K562 (cell line): Measurements from ENCODE around the gene VSIG10L. TPM values are rescaled to one million over a fixed set of nuclear protein-coding genes. Genes with fewer than 3 reads are reported as not detected.

ENCODE experiments used
- ATAC-seq: fragments of 200-7000 bp; cut with Tn5 transposase; 3 replicates; pipeline ENCODE4 v1.9.1; 2020; ENCODE audit warnings: moderate library complexity
- BruUV-seq: library from RNA; stranded (reverse); fragments of 400-500 nt; replicated peaks from 2 replicates; lab custom pipeline; 2021; lab: Mats Ljungman, UMichigan
- CTCF ChIA-PET: fragments of 300-600 bp; formaldehyde crosslinking; extraction: SDS; loops from one replicate; lab custom pipeline; 2021; ENCODE audit warnings: low intra/inter-chr PET ratio; lab: Yijun Ruan, JAX
- POLR2A ChIA-PET: fragments of 300-600, 350-650 bp; sonication (Branson Sonifier 250); formaldehyde crosslinking; extraction: SDS; loops from one replicate; lab custom pipeline; 2021; ENCODE audit warnings: antibody characterized with exemption, inconsistent platforms; lab: Yijun Ruan, JAX
- DNase-seq, 4 experiments: peaks; one replicate each; pipeline versions ENCODE4 v3.0.0 to v3.0.0-alpha.2; 2011 to 2018; ENCODE audit warnings: low spot score in 3 of 4, mixed read lengths in 3 of 4; ENCODE audit errors: extremely low read depth in 1 of 4
- FAIRE-seq: peaks from 2 replicates; lab custom pipeline; 2011; peaks lifted over from hg19 to GRCh38; lab: Jason Lieb, UNC
- H2AFZ ChIP-seq: 2 replicates; pipeline ENCODE4 v1.6.0; 2011; ENCODE audit warnings: low read depth, low read length, control low read depth, inconsistent platforms
- H3K27ac ChIP-seq: fragments of 200-600 bp; 3 replicates; pipeline ENCODE4 v1.8.0; 2011; ENCODE audit warnings: low read depth, mild to moderate bottlenecking, control low read depth, inconsistent platforms, low read length, moderate library complexity, mixed read lengths; ENCODE audit errors: extremely low read depth
- H3K27me3 ChIP-seq, 2 experiments: fragments of 300-600 bp in 1 of 2; 2 replicates in 1 of 2; 3 replicates in 1 of 2; pipeline versions ENCODE4 v1.6.0 to v1.8.0; 2011; ENCODE audit warnings: inconsistent platforms in 2 of 2, low read length in 2 of 2, mild to moderate bottlenecking in 1 of 2, mixed read lengths in 1 of 2, moderate library complexity in 1 of 2; ENCODE audit not compliant: control insufficient read depth in 2 of 2, insufficient read depth in 2 of 2
- H3K36me3 ChIP-seq: fragments of 300-600 bp; 3 replicates; pipeline ENCODE4 v1.8.0; 2011; ENCODE audit warnings: mild to moderate bottlenecking, low read length, inconsistent platforms; ENCODE audit not compliant: control insufficient read depth, insufficient read depth
- H3K4me1 ChIP-seq, 2 experiments: fragments of 200-600 bp in 1 of 2; replicated peaks in 1 of 2; 2 replicates in 1 of 2; 3 replicates in 1 of 2; pipeline versions ENCODE4 v1.5.1 to v1.8.0; 2011; ENCODE audit warnings: inconsistent platforms in 2 of 2, low read length in 2 of 2, mild to moderate bottlenecking in 1 of 2, mixed read lengths in 1 of 2, moderate library complexity in 1 of 2; ENCODE audit not compliant: control insufficient read depth in 2 of 2, insufficient read depth in 2 of 2
- H3K4me2 ChIP-seq: 2 replicates; pipeline ENCODE4 v1.6.1; 2011; ENCODE audit warnings: low read length, control low read depth, inconsistent platforms, mixed read lengths; ENCODE audit not compliant: insufficient read depth
- H3K4me3 ChIP-seq: fragments of 200-600 bp; sonication (generic), shearing (Covaris generic); 2 replicates; pipeline ENCODE4 v1.5.1; 2016; ENCODE audit warnings: control low read depth, inconsistent platforms
- H3K79me2 ChIP-seq: fragments of 200-600 bp; 3 replicates; pipeline ENCODE4 v1.8.0; 2011; ENCODE audit warnings: low read length, inconsistent platforms; ENCODE audit not compliant: control insufficient read depth, insufficient read depth
- H3K9ac ChIP-seq, 2 experiments: 2 replicates each; pipeline versions ENCODE4 v1.6.0 to v1.6.1; 2011; ENCODE audit warnings: low read depth in 2 of 2, low read length in 2 of 2, control low read depth in 1 of 2, inconsistent platforms in 1 of 2, mild to moderate bottlenecking in 1 of 2, mixed read lengths in 1 of 2; ENCODE audit not compliant: insufficient read depth in 1 of 2
- H3K9me1 ChIP-seq: one replicate; pipeline ENCODE4 v1.6.0; 2011; ENCODE audit warnings: inconsistent platforms, mild to moderate bottlenecking, low read length, moderate library complexity; ENCODE audit not compliant: control insufficient read depth, insufficient read depth
- H3K9me3 ChIP-seq: replicated peaks from 2 replicates; pipeline ENCODE4 v1.5.1; 2011; ENCODE audit warnings: low read depth, low read length, inconsistent platforms; ENCODE audit not compliant: control insufficient read depth, insufficient read depth
- H4K20me1 ChIP-seq: replicated peaks from 2 replicates; pipeline ENCODE4 v1.6.1; 2011; ENCODE audit warnings: low read length, inconsistent platforms, mixed read lengths; ENCODE audit not compliant: control insufficient read depth, insufficient read depth
- ATF1 ChIP-seq, 2 experiments: fragments of 450-650 bp in 1 of 2; IDR thresholded peaks; 2 replicates each; pipeline ENCODE4 v1.6.1; 2016; ENCODE audit warnings: missing compliant biosample characterization in 1 of 2, missing genetic modification characterization in 1 of 2
- BHLHE40 ChIP-seq: IDR thresholded peaks from 2 replicates; pipeline ENCODE4 v1.6.1; 2011; ENCODE audit warnings: low read length, improper control_type of control experiment
- CC2D1A ChIP-seq: fragments of 450-650 bp; IDR thresholded peaks from 2 replicates; pipeline ENCODE4 v1.6.1; 2017; ENCODE audit warnings: mild to moderate bottlenecking
- CTCF ChIP-seq, 3 experiments: IDR thresholded peaks in 2 of 3; conservative IDR thresholded peaks in 1 of 3; 2 replicates each; pipeline ENCODE4 v1.5.1; 2011 to 2012; ENCODE audit warnings: low read length in 3 of 3, mild to moderate bottlenecking in 3 of 3, control low read depth in 2 of 3, improper control_type of control experiment in 1 of 3, inconsistent platforms in 1 of 3, low read depth in 1 of 3, mixed read lengths in 1 of 3, moderate library complexity in 1 of 3; ENCODE audit not compliant: insufficient read depth in 2 of 3
- FIP1L1 ChIP-seq: fragments of 200-400 bp; formaldehyde crosslinking; IDR thresholded peaks from 2 replicates; pipeline ENCODE4 v1.6.1; 2018; ENCODE audit warnings: mild to moderate bottlenecking, low read depth, low read length; ENCODE audit not compliant: poor library complexity, severe bottlenecking
- HDGF ChIP-seq: fragments of 450-650 bp; IDR thresholded peaks from 2 replicates; pipeline ENCODE4 v1.6.1; 2016
- KDM5B ChIP-seq: fragments of 200-600 bp; sonication (generic); IDR thresholded peaks from 2 replicates; pipeline ENCODE4 v1.6.1; 2012; ENCODE audit warnings: low read depth, mild to moderate bottlenecking, moderate library complexity, low read length, control low read depth, inconsistent platforms; ENCODE audit not compliant: insufficient replicate concordance
- LCOR ChIP-seq: sonication (generic); formaldehyde crosslinking; IDR thresholded peaks from 2 replicates; pipeline ENCODE4 v1.8.0; 2022; ENCODE audit warnings: mild to moderate bottlenecking, missing genetic modification reagents
- MAZ ChIP-seq, 2 experiments: fragments of 450-650 bp in 1 of 2; sonication (generic) in 1 of 2; formaldehyde crosslinking; IDR thresholded peaks in 1 of 2; conservative IDR thresholded peaks in 1 of 2; 2 replicates each; pipeline versions ENCODE4 v1.4.0 to v1.5.0; 2020; ENCODE audit warnings: mild to moderate bottlenecking in 1 of 2, missing genetic modification reagents in 1 of 2
- RB1 ChIP-seq: fragments of 450-650 bp; IDR thresholded peaks from 2 replicates; pipeline ENCODE4 v1.6.1; 2017; ENCODE audit warnings: low read depth, mild to moderate bottlenecking
- SAP30 ChIP-seq: fragments of 200-600 bp; sonication (generic); IDR thresholded peaks from 2 replicates; pipeline ENCODE4 v1.6.1; 2012; ENCODE audit warnings: borderline replicate concordance, low read depth, mild to moderate bottlenecking, moderate library complexity, low read length, control low read depth, inconsistent platforms; ENCODE audit not compliant: insufficient read depth, poor library complexity, severe bottlenecking
- SIN3B ChIP-seq: fragments of 450-650 bp; IDR thresholded peaks from 2 replicates; pipeline ENCODE4 v1.6.1; 2017; ENCODE audit warnings: low read depth, mild to moderate bottlenecking, moderate library complexity
- SMAD4 ChIP-seq: fragments of 250-450 bp; sonication (Bioruptor Pico); conservative IDR thresholded peaks from 2 replicates; pipeline ENCODE4 v1.8.0; 2021; ENCODE audit warnings: inconsistent platforms, mild to moderate bottlenecking, moderate library complexity
- TFAP4 ChIP-seq: sonication (generic); formaldehyde crosslinking; IDR thresholded peaks from 2 replicates; pipeline ENCODE4 v1.8.0; 2022; ENCODE audit warnings: missing genetic modification reagents, mild to moderate bottlenecking, moderate library complexity, borderline replicate concordance
- ZBTB33 ChIP-seq: sonication (generic); formaldehyde crosslinking; IDR thresholded peaks from 2 replicates; pipeline ENCODE4 v1.8.1; 2023; ENCODE audit warnings: mild to moderate bottlenecking, missing genetic modification reagents
- WGBS: fragments of 100-300 bp; shearing (Covaris generic); methylation state at CpG from one replicate; pipeline ENCODE4 v1.1.6; 2016; ENCODE audit warnings: low coverage, mixed read lengths; ENCODE audit not compliant: insufficient coverage; ENCODE audit errors: missing lambda C conversion rate; 5-methylcytosine and 5-hydroxymethylcytosine counted together
- in situ Hi-C: fragments of 300-500 bp; cut with MboI; formaldehyde crosslinking; loops from 4 replicates; pipeline ENCODE4 v1.15.0; 2018; ENCODE audit warnings: inconsistent platforms, mixed read lengths
- intact Hi-C: fragments of 100-400 bp; cut with micrococcal nuclease; formaldehyde crosslinking; loops from 2 replicates; pipeline ENCODE4 v1.14.2; 2022
- polyA plus RNA-seq, 8 experiments: library from polyadenylated mRNA; depleted of rRNA in 4 of 8; stranded (reverse) in 5 of 8; unstranded in 3 of 8; fragments of >200 nt; fragmentation: Nextera tagmentation in 2 of 8; fragmentation: Illumina TruSeq in 1 of 8; extraction: Ambion mirVana in 2 of 8; extraction: Trizol in 1 of 8; gene quantifications; 2 replicates each; pipeline versions ENCODE4 v1.2.1 to v1.2.3, GENCODE V29; 2011 to 2014; ENCODE audit warnings: inconsistent platforms in 1 of 8, missing spikeins in 1 of 8
- total RNA-seq, 7 experiments: library from RNA; depleted of rRNA in 6 of 7; stranded (reverse); fragments of >200 nt in 6 of 7; fragmentation: Illumina TruSeq in 2 of 7; extraction: Trizol in 2 of 7; gene quantifications; 2 replicates each; pipeline versions ENCODE4 v1.2.1 to v1.2.3, GENCODE V29; 2011 to 2021; ENCODE audit warnings: low replicate concordance in 1 of 7

Gene VSIG10L
- total and polyA plus RNA-seq, 9 of the 15 experiments (the other 6 are each of a cell fraction or from before 2014, with no cell fraction given) = 1.1 to 7.6 (median 2.2) TPM

- Histone ChIP-seq H4K20me1 (no peaks in the 10 kb centered on the region), H3K9me3 (no peaks in the 10 kb centered on the region), H3K4me2 (peak overlapping the region; percentile 95), H3K27me3 (no peaks in the 10 kb centered on the region), H3K9ac (peak overlapping the region; percentile 93 to 94), H2AFZ (peak overlapping the region; percentile 94), H3K4me3 (peak overlapping the region; percentile 75), H3K27ac (peak overlapping the region; percentile 85), H3K79me2 (peaks cover 51% of the 10 kb centered on the region), H3K4me1 (peaks cover 29 to 57% of the 10 kb centered on the region in 2 experiments), H3K36me3 (no peaks in the 10 kb centered on the region), H3K9me1 (no peaks in the 10 kb centered on the region)
- ATAC-seq (peak; percentile 89), DNase-seq (peak; percentile 96 to 99 (median 97)), FAIRE-seq (peak; percentile 98)
- in situ Hi-C loops (no loop called here), intact Hi-C loops (loop anchor here (1.0 kb wide), 1 partner anchor 23 kb away; the partner anchor contains the start of gene C19orf84)
- CTCF ChIA-PET = no interaction called here
- WGBS = 1% methylated on average over 48 of the region's 64 CpGs
- POLR2A ChIA-PET = interaction anchor here (0.6 to 1.5 kb wide), 15 partner anchors 10 to 277 kb away, joined by 3 to 11 read pairs (median 4); partner anchors contain the start of gene C19orf84
- BruUV-seq = TSS peak; percentile 89
- peak; percentile 68 for TF ChIP-seq RB1
- TF ChIP-seq SAP30 = peak; percentile 65
- TF ChIP-seq SIN3B = peak; percentile 51; the same call in 1 of the 2 replicates
- peak; percentile 50 for TF ChIP-seq FIP1L1
- peak; percentile 39 for TF ChIP-seq KDM5B
- TF ChIP-seq ZBTB33 = 0 out of 2 replicates have a peak, but pooled peaks have one; percentile 9
- TF ChIP-seq BHLHE40 = peak; percentile 26; the same call in 1 of the 2 replicates
- 0 out of 2 replicates have a peak, but pooled peaks have one; percentile 46 for TF ChIP-seq LCOR (CRISPR knock-in tag)
- peak in 1 of 3 experiments; percentile 1; a peak in 1 of 6 replicates for TF ChIP-seq CTCF (IDR thresholded peaks at IDR 0.05 in 2 of 3, conservative IDR thresholded peaks at IDR 0.05 in 1 of 3; ENCODE audit: insufficient read depth in 2 of 3, low read depth in 1 of 3, low read length in 3 of 3)
- TF ChIP-seq SMAD4 (CRISPR knock-in tag) = peak; percentile 92
- peak; percentile 77 for TF ChIP-seq TFAP4 (CRISPR knock-in tag)
- no peak for TF ChIP-seq CC2D1A
- no peak for TF ChIP-seq ATF1 (CRISPR knock-in tag; IDR thresholded peaks at IDR 0.05)
- peak; percentile 61 for TF ChIP-seq ATF1 (tag; IDR thresholded peaks at IDR 0.05)
- peak; percentile 87; the same call in 1 of the 2 replicates for TF ChIP-seq HDGF
- TF ChIP-seq MAZ (CRISPR knock-in tag; conservative IDR thresholded peaks at IDR 0.05 in 1 of 2, IDR thresholded peaks at IDR 0.05 in 1 of 2) = peak; percentile 89; a peak in 3 of 4 replicates
These were observed 25.8 kb upstream of the VSIG10L start for GRCh38 chr19:51367565-51368365.
